Naive thymus-derived CD8-positive, alpha-beta T cell (primary cell): Measurements from ENCODE around the gene LNX1. TPM values are rescaled to one million over a fixed set of nuclear protein-coding genes. Genes with fewer than 3 reads are reported as not detected.

Experiments
- ATAC-seq, 2 donors: fragments of 150-1000 bp; cut with Tn5 transposase in 1 of 2; sonication (Bioruptor Pico), chemical (Tn5 transposase) in 1 of 2; 1 replicate in 1 of 2; 2 replicates in 1 of 2; pipeline ENCODE4 v1.10.0; 2021; ENCODE audit warnings: mild to moderate bottlenecking in 2 of 2, moderate library complexity in 2 of 2
- POLR2A ChIA-PET: fragments of 350-600 bp; sonication (Branson Sonifier 250); formaldehyde crosslinking; loops from one replicate; lab custom pipeline; 2021; ENCODE audit warnings: antibody characterized with exemption; lab: Charles Lee
- DNase-seq, 10 donors: peaks; one replicate each; pipeline versions ENCODE4 v3.0.0 to v3.0.0-alpha.2; 2020 to 2022
- H3K27ac Mint-ChIP-seq, 10 donors: one replicate each; pipeline ENCODE4 v1.8.0; 2020 to 2022; ENCODE audit warnings: mild to moderate bottlenecking in 10 of 10, mixed read lengths in 10 of 10, moderate library complexity in 4 of 10, inconsistent platforms in 1 of 10
- H3K27me3 Mint-ChIP-seq, 5 donors: one replicate each; pipeline ENCODE4 v1.8.0; 2021 to 2022; ENCODE audit warnings: mixed read lengths in 5 of 5
- H3K36me3 Mint-ChIP-seq, 3 donors: one replicate each; pipeline ENCODE4 v1.8.0; 2020 to 2022; ENCODE audit warnings: mixed read lengths in 3 of 3, mild to moderate bottlenecking in 2 of 3, inconsistent platforms in 1 of 3
- H3K4me1 Mint-ChIP-seq, 4 donors: one replicate each; pipeline ENCODE4 v1.8.0; 2021 to 2022; ENCODE audit warnings: mixed read lengths in 4 of 4
- H3K4me3 Mint-ChIP-seq, 10 donors: one replicate each; pipeline ENCODE4 v1.8.0; 2020 to 2022; ENCODE audit warnings: mild to moderate bottlenecking in 10 of 10, mixed read lengths in 10 of 10, moderate library complexity in 6 of 10, inconsistent platforms in 1 of 10
- H3K9me3 Mint-ChIP-seq, 9 donors: one replicate each; pipeline ENCODE4 v1.8.0; 2020 to 2022; ENCODE audit warnings: mixed read lengths in 9 of 9, mild to moderate bottlenecking in 3 of 9, inconsistent platforms in 1 of 9, moderate library complexity in 1 of 9
- polyA plus RNA-seq, 3 donors: library from polyadenylated mRNA; unstranded; fragments of 300-500 nt; fragmentation: Illumina TruSeq; gene quantifications; one replicate each; pipeline ENCODE4 v1.2.3, GENCODE V29; 2021
- total RNA-seq, 8 experiments: library from RNA in 2 of 8; stranded (reverse) in 2 of 8; gene quantifications; one replicate each; pipeline ENCODE4 v1.2.3 and lab custom pipeline; 2021 to 2026

Gene LNX1
- total and polyA plus RNA-seq, 5 experiments from 2014 or later: 0.32 to 0.52 (median 0.43) TPM; not detected in 2

GRCh38 chr4:53518807-53519206 is 72.5 kb downstream of the LNX1 start:
- Mint-ChIP-seq H3K9me3 (peaks cover 0 to 3% (median 0%) of the 10 kb centered on the region in 9 donors), H3K27me3 (peaks cover 0 to 16% (median 6%) of the 10 kb centered on the region in 5 donors), H3K27ac (no peak overlapping the region), H3K4me1 (no peaks in the 10 kb centered on the region), H3K36me3 (no peaks in the 10 kb centered on the region), H3K4me3 (no peak overlapping the region)
- DNase-seq (no peak), ATAC-seq (no peak)
- POLR2A ChIA-PET: no interaction called here

- H3K9me3 Mint-ChIP-seq: no peaks in the 10 kb centered on the region
- DNase-seq: no peak
- no peak overlapping the region for H3K27ac Mint-ChIP-seq
- POLR2A ChIA-PET: no interaction called here
- H3K4me3 Mint-ChIP-seq: no peak overlapping the region
- no peaks in the 10 kb centered on the region for H3K36me3 Mint-ChIP-seq
- no peaks in the 10 kb centered on the region for H3K4me1 Mint-ChIP-seq
- H3K27me3 Mint-ChIP-seq: peaks cover 0 to 12% (median 3%) of the 10 kb centered on the region in 5 donors
- no peak for ATAC-seq
These were observed 76.2 kb downstream of the LNX1 start for GRCh38 chr4:53515076-53515475.

GRCh38 chr4:53514509-53514908 is 76.8 kb downstream of the LNX1 start:
- ATAC-seq (no peak), DNase-seq (no peak)
- peaks cover 0 to 12% (median 3%) of the 10 kb centered on the region in 5 donors for H3K27me3 Mint-ChIP-seq
- POLR2A ChIA-PET: no interaction called here
- H3K4me1 Mint-ChIP-seq: no peaks in the 10 kb centered on the region
- H3K27ac Mint-ChIP-seq: no peak overlapping the region
- no peaks in the 10 kb centered on the region for H3K36me3 Mint-ChIP-seq
- H3K9me3 Mint-ChIP-seq: no peaks in the 10 kb centered on the region
- H3K4me3 Mint-ChIP-seq: no peak overlapping the region

GRCh38 chr4:53512608-53513007 is 78.7 kb downstream of the LNX1 start:
- ATAC-seq: no peak
- Mint-ChIP-seq H3K4me3 (no peak overlapping the region), H3K27ac (no peak overlapping the region), H3K36me3 (no peaks in the 10 kb centered on the region), H3K4me1 (no peaks in the 10 kb centered on the region), H3K27me3 (peaks cover 0 to 12% (median 3%) of the 10 kb centered on the region in 5 donors), H3K9me3 (no peaks in the 10 kb centered on the region)
- POLR2A ChIA-PET: no interaction called here
- DNase-seq: no peak

- no peaks in the 10 kb centered on the region for H3K9me3 Mint-ChIP-seq
- DNase-seq (no peak), ATAC-seq (no peak)
- no peaks in the 10 kb centered on the region for H3K4me1 Mint-ChIP-seq
- H3K27me3 Mint-ChIP-seq: peaks cover 0 to 12% (median 3%) of the 10 kb centered on the region in 5 donors
- no peaks in the 10 kb centered on the region for H3K36me3 Mint-ChIP-seq
- H3K27ac Mint-ChIP-seq: no peak overlapping the region
- no peak overlapping the region for H3K4me3 Mint-ChIP-seq
- POLR2A ChIA-PET: no interaction called here
These were observed 80.3 kb downstream of the LNX1 start for GRCh38 chr4:53511014-53511413.

GRCh38 chr4:53510321-53510720 is 81.0 kb downstream of the LNX1 start:
- ATAC-seq: no peak
- Mint-ChIP-seq H3K27me3 (peaks cover 0 to 16% (median 3%) of the 10 kb centered on the region in 5 donors), H3K27ac (no peak overlapping the region), H3K36me3 (no peaks in the 10 kb centered on the region), H3K4me3 (no peak overlapping the region), H3K9me3 (no peaks in the 10 kb centered on the region), H3K4me1 (no peaks in the 10 kb centered on the region)
- no peak for DNase-seq
- POLR2A ChIA-PET: no interaction called here

- Mint-ChIP-seq H3K27ac (no peak overlapping the region), H3K4me3 (no peak overlapping the region), H3K36me3 (no peaks in the 10 kb centered on the region), H3K4me1 (no peaks in the 10 kb centered on the region), H3K27me3 (peaks cover 0 to 8% (median 2%) of the 10 kb centered on the region in 5 donors), H3K9me3 (no peaks in the 10 kb centered on the region)
- POLR2A ChIA-PET: no interaction called here
- ATAC-seq (no peak), DNase-seq (no peak)
These were observed 82.8 kb downstream of the LNX1 start for GRCh38 chr4:53508446-53508845.

GRCh38 chr4:53507671-53508286 is 83.5 kb downstream of the LNX1 start:
- DNase-seq (no peak), ATAC-seq (no peak)
- POLR2A ChIA-PET: no interaction called here
- Mint-ChIP-seq H3K9me3 (no peaks in the 10 kb centered on the region), H3K27me3 (peaks cover 0 to 4% (median 0%) of the 10 kb centered on the region in 5 donors), H3K27ac (no peak overlapping the region), H3K4me3 (no peak overlapping the region), H3K4me1 (no peaks in the 10 kb centered on the region), H3K36me3 (no peaks in the 10 kb centered on the region)

GRCh38 chr4:53507058-53507457 is 84.2 kb downstream of the LNX1 start:
- POLR2A ChIA-PET: no interaction called here
- DNase-seq: no peak
- H3K27me3 Mint-ChIP-seq: peaks cover 0 to 4% (median 0%) of the 10 kb centered on the region in 5 donors
- no peak overlapping the region for H3K27ac Mint-ChIP-seq
- no peak for ATAC-seq
- H3K36me3 Mint-ChIP-seq: no peaks in the 10 kb centered on the region
- no peak overlapping the region for H3K4me3 Mint-ChIP-seq
- H3K9me3 Mint-ChIP-seq: no peaks in the 10 kb centered on the region
- no peaks in the 10 kb centered on the region for H3K4me1 Mint-ChIP-seq

GRCh38 chr4:53505947-53506346 is 85.3 kb downstream of the LNX1 start:
- H3K27me3 Mint-ChIP-seq: peaks cover 0 to 4% (median 0%) of the 10 kb centered on the region in 5 donors
- H3K4me3 Mint-ChIP-seq: no peak overlapping the region
- H3K36me3 Mint-ChIP-seq: no peaks in the 10 kb centered on the region
- POLR2A ChIA-PET: no interaction called here
- H3K9me3 Mint-ChIP-seq: no peaks in the 10 kb centered on the region
- no peak for DNase-seq
- H3K4me1 Mint-ChIP-seq: no peaks in the 10 kb centered on the region
- no peak overlapping the region for H3K27ac Mint-ChIP-seq
- ATAC-seq: no peak

GRCh38 chr4:53502094-53502493 is 89.2 kb downstream of the LNX1 start:
- H3K27me3 Mint-ChIP-seq: peaks cover 0 to 4% (median 0%) of the 10 kb centered on the region in 5 donors

GRCh38 chr4:53501561-53501960 is 89.7 kb downstream of the LNX1 start:
- DNase-seq: no peak
- POLR2A ChIA-PET: no interaction called here
- Mint-ChIP-seq H3K27me3 (peaks cover 0 to 6% (median 0%) of the 10 kb centered on the region in 5 donors), H3K4me1 (peaks cover 0 to 2% (median 0%) of the 10 kb centered on the region in 4 donors), H3K36me3 (no peaks in the 10 kb centered on the region), H3K4me3 (no peak overlapping the region), H3K27ac (no peak overlapping the region), H3K9me3 (no peaks in the 10 kb centered on the region)
- no peak for ATAC-seq

More at GRCh38 chr4:53502094-53502493, 89.2 kb downstream of the LNX1 start:
- Mint-ChIP-seq H3K4me3 (no peak overlapping the region), H3K4me1 (peaks cover 0 to 2% (median 0%) of the 10 kb centered on the region in 4 donors), H3K27ac (no peak overlapping the region), H3K9me3 (no peaks in the 10 kb centered on the region), H3K36me3 (no peaks in the 10 kb centered on the region)
- DNase-seq (no peak), ATAC-seq (no peak)
- POLR2A ChIA-PET: no interaction called here

- POLR2A ChIA-PET: no interaction called here
- H3K9me3 Mint-ChIP-seq: no peaks in the 10 kb centered on the region
- ATAC-seq: no peak
- H3K4me1 Mint-ChIP-seq: peaks cover 0 to 2% (median 0%) of the 10 kb centered on the region in 4 donors
- no peak overlapping the region for H3K4me3 Mint-ChIP-seq
- H3K27ac Mint-ChIP-seq: no peak overlapping the region
- H3K27me3 Mint-ChIP-seq: peaks cover 0 to 6% (median 0%) of the 10 kb centered on the region in 5 donors
- DNase-seq: no peak
- H3K36me3 Mint-ChIP-seq: no peaks in the 10 kb centered on the region
These were observed 90.7 kb downstream of the LNX1 start for GRCh38 chr4:53500546-53500945.

GRCh38 chr4:53499791-53500190 is 91.5 kb downstream of the LNX1 start:
- Mint-ChIP-seq H3K27ac (no peak overlapping the region), H3K27me3 (peaks cover 0 to 5% (median 0%) of the 10 kb centered on the region in 5 donors), H3K36me3 (no peaks in the 10 kb centered on the region), H3K9me3 (no peaks in the 10 kb centered on the region), H3K4me3 (no peak overlapping the region), H3K4me1 (peaks cover 0 to 2% (median 0%) of the 10 kb centered on the region in 4 donors)
- ATAC-seq (no peak), DNase-seq (no peak)
- POLR2A ChIA-PET: no interaction called here
